GM12891 (cell line): ENCODE data around the gene PNRC1.

ENCODE experiments used
- PAX5 ChIP-seq: IDR thresholded peaks from 2 replicates; pipeline ENCODE4 v1.6.1; 2011; ENCODE audit warnings: low read length, moderate library complexity, mild to moderate bottlenecking; ENCODE audit not compliant: insufficient read depth, severe bottlenecking
- POLR2A ChIP-seq: IDR thresholded peaks from 2 replicates; pipeline ENCODE4 v1.6.1; 2011; ENCODE audit warnings: low read depth, low read length, control low read depth
- POLR2AphosphoS5 ChIP-seq: IDR thresholded peaks from 2 replicates; pipeline ENCODE4 v1.6.1; 2011; ENCODE audit warnings: low read depth, low read length, control low read depth
- POU2F2 ChIP-seq: IDR thresholded peaks from 2 replicates; pipeline ENCODE4 v1.6.1; 2011; ENCODE audit warnings: low read depth, mild to moderate bottlenecking, control low read depth, low read length, moderate library complexity
- TAF1 ChIP-seq: IDR thresholded peaks from 2 replicates; pipeline ENCODE4 v1.6.1; 2011; ENCODE audit warnings: low read depth, low read length, control low read depth

DNA sequence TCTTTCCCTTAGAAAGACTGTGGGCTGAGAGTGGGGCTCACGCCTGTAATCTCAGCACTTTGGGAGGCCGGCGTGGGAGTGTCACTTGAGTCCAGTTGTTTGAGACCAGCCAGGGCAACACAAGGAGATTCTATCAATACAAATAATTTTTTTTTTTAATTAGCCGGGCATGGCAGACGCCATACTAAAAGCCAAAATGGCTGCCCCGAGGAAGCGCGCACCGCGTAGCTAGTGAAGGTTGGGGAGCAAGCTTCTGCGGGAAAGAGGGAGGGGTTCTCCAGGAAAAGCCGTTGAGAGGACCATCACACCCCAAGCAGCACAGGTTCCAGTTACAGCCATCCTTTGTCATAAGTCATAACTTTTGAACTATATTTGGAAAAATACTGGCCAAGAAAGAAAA is 21.3 kb upstream of the PNRC1 start:
- TF ChIP-seq POLR2A (no peak), PAX5 (no peak), POLR2AphosphoS5 (no peak), TAF1 (no peak), POU2F2 (no peak)
